HepG2 (cell line): ENCODE results near the gene ABT1. TPM values are rescaled to one million over a fixed set of nuclear protein-coding genes. Genes with fewer than 3 reads are reported as not detected.

Experiments used
- BCL6 ChIP-seq: IDR thresholded peaks from 2 replicates; pipeline ENCODE4 v1.6.1; 2016; ENCODE audit warnings: missing genetic modification reagents, missing compliant biosample characterization
- BHLHE40 ChIP-seq: IDR thresholded peaks from 2 replicates; pipeline ENCODE4 v1.6.1; 2011; ENCODE audit warnings: low read length, improper control_type of control experiment
- CEBPZ ChIP-seq: IDR thresholded peaks from 2 replicates; pipeline ENCODE4 v1.6.1; 2012; ENCODE audit warnings: low read length, improper control_type of control experiment
- DMAP1 ChIP-seq: IDR thresholded peaks from 2 replicates; pipeline ENCODE4 v1.6.1; 2016
- FOSL2 ChIP-seq: sonication (generic); formaldehyde crosslinking; IDR thresholded peaks from 2 replicates; pipeline ENCODE4 v1.4.0; 2020; ENCODE audit warnings: missing genetic modification reagents
- HDAC1 ChIP-seq: sonication (generic); formaldehyde crosslinking; IDR thresholded peaks from 2 replicates; pipeline ENCODE4 v1.5.1; 2020; ENCODE audit warnings: mild to moderate bottlenecking, missing genetic modification reagents
- HNF4G ChIP-seq, 2 experiments: sonication (generic) in 1 of 2; formaldehyde crosslinking in 1 of 2; IDR thresholded peaks; 2 replicates each; pipeline versions ENCODE4 v1.4.0 to v1.6.1; 2011 to 2020; ENCODE audit warnings: borderline replicate concordance in 2 of 2, low read depth in 2 of 2, mild to moderate bottlenecking in 2 of 2, low read length in 1 of 2, missing genetic modification reagents in 1 of 2, moderate library complexity in 1 of 2
- KLF11 ChIP-seq: IDR thresholded peaks from 2 replicates; pipeline ENCODE4 v1.6.1; 2016; ENCODE audit warnings: missing compliant biosample characterization
- MAF1 ChIP-seq: sonication (generic); formaldehyde crosslinking; IDR thresholded peaks from 2 replicates; pipeline ENCODE4 v1.5.0; 2020; ENCODE audit warnings: missing genetic modification reagents, borderline replicate concordance
- MIER2 ChIP-seq: IDR thresholded peaks from 2 replicates; pipeline ENCODE4 v1.6.1; 2016; ENCODE audit warnings: missing biosample characterization, missing genetic modification reagents
- NFYC ChIP-seq: IDR thresholded peaks from 2 replicates; pipeline ENCODE4 v1.6.1; 2016; ENCODE audit warnings: missing genetic modification reagents, missing compliant biosample characterization
- PAWR ChIP-seq: sonication (generic); formaldehyde crosslinking; IDR thresholded peaks from 2 replicates; pipeline ENCODE4 v1.4.0; 2020; ENCODE audit warnings: missing genetic modification reagents, mild to moderate bottlenecking, borderline replicate concordance
- PHF20 ChIP-seq: sonication (generic); formaldehyde crosslinking; IDR thresholded peaks from 2 replicates; pipeline ENCODE4 v1.5.0; 2020; ENCODE audit warnings: mild to moderate bottlenecking, missing genetic modification reagents
- RARG ChIP-seq: sonication (generic); formaldehyde crosslinking; IDR thresholded peaks from 2 replicates; pipeline ENCODE4 v1.4.0; 2020; ENCODE audit warnings: low read depth, mild to moderate bottlenecking, missing genetic modification reagents
- SAP130 ChIP-seq: IDR thresholded peaks from 2 replicates; pipeline ENCODE4 v1.6.1; 2016; ENCODE audit warnings: low read depth
- SIX1 ChIP-seq: sonication (generic); formaldehyde crosslinking; IDR thresholded peaks from 2 replicates; pipeline ENCODE4 v1.4.0; 2020; ENCODE audit warnings: missing genetic modification reagents, borderline replicate concordance
- SMAD1 ChIP-seq: sonication (generic); formaldehyde crosslinking; IDR thresholded peaks from 2 replicates; pipeline ENCODE4 v1.4.0; 2020; ENCODE audit warnings: missing genetic modification reagents, low read depth, mild to moderate bottlenecking, borderline replicate concordance
- ZNF143 ChIP-seq: sonication (generic); formaldehyde crosslinking; IDR thresholded peaks from 2 replicates; pipeline ENCODE4 v1.4.0; 2020; ENCODE audit warnings: missing genetic modification reagents
- ZNF207 ChIP-seq: fragments of 450-650 bp; IDR thresholded peaks from 2 replicates; pipeline ENCODE4 v1.6.1; 2016; ENCODE audit warnings: antibody characterized with exemption, borderline replicate concordance
- ZNF292 ChIP-seq: sonication (generic); formaldehyde crosslinking; IDR thresholded peaks from 2 replicates; pipeline ENCODE4 v1.8.1; 2022; ENCODE audit warnings: mild to moderate bottlenecking, low read depth, missing genetic modification reagents, borderline replicate concordance
- ZNF414 ChIP-seq: sonication (generic); formaldehyde crosslinking; IDR thresholded peaks from 2 replicates; pipeline ENCODE4 v1.5.0; 2020; ENCODE audit warnings: missing genetic modification reagents
- ZNF460 ChIP-seq: sonication (generic); formaldehyde crosslinking; IDR thresholded peaks from 2 replicates; pipeline ENCODE4 v1.5.1; 2020; ENCODE audit warnings: missing genetic modification reagents, mild to moderate bottlenecking, borderline replicate concordance
- ZNF839 ChIP-seq: sonication (generic); formaldehyde crosslinking; IDR thresholded peaks from 2 replicates; pipeline ENCODE4 v1.4.0; 2020; ENCODE audit warnings: missing genetic modification reagents, mild to moderate bottlenecking, borderline replicate concordance
- ZSCAN25 ChIP-seq: sonication (generic); formaldehyde crosslinking; IDR thresholded peaks from 2 replicates; pipeline ENCODE4 v1.8.0; 2022; ENCODE audit warnings: mild to moderate bottlenecking, missing genetic modification reagents
- polyA plus RNA-seq, 8 experiments: library from polyadenylated mRNA; depleted of rRNA in 3 of 8; stranded (reverse) in 7 of 8; unstranded in 1 of 8; fragments of >200 nt; fragmentation: Illumina TruSeq in 4 of 8; extraction: Trizol in 4 of 8; gene quantifications; 2 replicates each; pipeline versions ENCODE4 v1.2.1 to v1.2.3, GENCODE V29; 2011 to 2016; ENCODE audit warnings: low read depth in 4 of 8, missing spikeins in 1 of 8, mixed read lengths in 1 of 8; ENCODE audit not compliant: insufficient read depth in 1 of 8
- total RNA-seq, 5 experiments: library from RNA; depleted of rRNA; stranded (reverse); fragments of >200 nt; fragmentation: Illumina TruSeq; extraction: Trizol; gene quantifications; 2 replicates each; pipeline ENCODE4 v1.2.3, GENCODE V29; 2016; ENCODE audit warnings: low read depth in 1 of 5

Gene ABT1
- total and polyA plus RNA-seq, 2 of the 13 experiments (the other 11 are each of a cell fraction or from before 2014, with no cell fraction given): 38.4 TPM

DNA sequence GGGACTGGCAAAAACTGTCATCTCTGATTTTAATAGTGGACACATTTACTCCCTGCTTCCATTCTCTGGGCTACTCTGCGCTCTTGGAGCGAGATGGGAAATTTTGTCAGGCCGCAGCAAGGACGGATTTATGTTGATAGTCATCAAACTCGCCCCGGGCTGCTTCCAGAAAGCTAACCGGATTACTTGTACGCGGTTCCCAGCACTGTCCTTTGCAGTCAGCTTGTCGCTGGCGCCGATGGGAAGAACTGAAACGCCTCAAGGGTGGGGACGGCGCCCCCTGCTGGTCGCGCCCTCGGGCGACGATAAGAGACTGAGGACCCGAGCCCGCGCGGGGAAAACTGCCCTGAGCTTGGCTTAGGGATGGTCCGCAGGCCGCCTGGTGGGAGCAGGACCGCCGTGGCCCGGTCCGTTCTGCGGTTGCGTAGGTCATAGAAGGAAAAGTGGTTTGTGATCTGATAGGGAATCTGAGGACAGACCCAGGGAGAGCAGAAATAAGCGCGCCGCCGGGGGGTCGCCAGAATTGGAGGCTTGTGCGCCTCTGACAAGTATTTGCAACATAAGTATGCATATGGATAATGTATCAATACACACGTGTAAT, 984 bp upstream of the ABT1 start (continued):
- TF ChIP-seq ZNF414 (CRISPR knock-in tag) (no peak), ZNF207 (no peak), SIX1 (CRISPR knock-in tag) (peak; percentile 46; the same call in 1 of the 2 replicates), MAF1 (CRISPR knock-in tag) (0 out of 2 replicates have a peak, but pooled peaks have one; percentile 53), MIER2 (CRISPR knock-in tag) (peak; percentile 76; the same call in 1 of the 2 replicates), PHF20 (CRISPR knock-in tag) (peak; percentile 61; the same call in 1 of the 2 replicates), HNF4G (IDR thresholded peaks at IDR 0.05; ENCODE audit: borderline replicate concordance, low read depth, low read length) (no peak), HNF4G (CRISPR knock-in tag; IDR thresholded peaks at IDR 0.05; ENCODE audit: borderline replicate concordance, low read depth) (0 out of 2 replicates have a peak, but pooled peaks have one; percentile 49), ZNF292 (CRISPR knock-in tag) (peak; percentile 91; the same call in 1 of the 2 replicates), BHLHE40 (no peak), SAP130 (peak; percentile 87), ZSCAN25 (CRISPR knock-in tag) (peak; percentile 55; the same call in 1 of the 2 replicates), BCL6 (CRISPR knock-in tag) (peak; percentile 66), ZNF143 (peak; percentile 72), HDAC1 (peak; percentile 85), SMAD1 (CRISPR knock-in tag) (no peak), PAWR (CRISPR knock-in tag) (0 out of 2 replicates have a peak, but pooled peaks have one; percentile 11), ZNF839 (CRISPR knock-in tag) (0 out of 2 replicates have a peak, but pooled peaks have one; percentile 81), CEBPZ (no peak), RARG (CRISPR knock-in tag) (no peak), ZNF460 (CRISPR knock-in tag) (peak; percentile 67; the same call in 1 of the 2 replicates), KLF11 (CRISPR knock-in tag) (peak; percentile 74; the same call in 1 of the 2 replicates), NFYC (CRISPR knock-in tag) (no peak), FOSL2 (peak; percentile 72), DMAP1 (CRISPR knock-in tag) (0 out of 2 replicates have a peak, but pooled peaks have one; percentile 57)
